ENCODE measurements around the gene CNST.

CNST gene, protein sequence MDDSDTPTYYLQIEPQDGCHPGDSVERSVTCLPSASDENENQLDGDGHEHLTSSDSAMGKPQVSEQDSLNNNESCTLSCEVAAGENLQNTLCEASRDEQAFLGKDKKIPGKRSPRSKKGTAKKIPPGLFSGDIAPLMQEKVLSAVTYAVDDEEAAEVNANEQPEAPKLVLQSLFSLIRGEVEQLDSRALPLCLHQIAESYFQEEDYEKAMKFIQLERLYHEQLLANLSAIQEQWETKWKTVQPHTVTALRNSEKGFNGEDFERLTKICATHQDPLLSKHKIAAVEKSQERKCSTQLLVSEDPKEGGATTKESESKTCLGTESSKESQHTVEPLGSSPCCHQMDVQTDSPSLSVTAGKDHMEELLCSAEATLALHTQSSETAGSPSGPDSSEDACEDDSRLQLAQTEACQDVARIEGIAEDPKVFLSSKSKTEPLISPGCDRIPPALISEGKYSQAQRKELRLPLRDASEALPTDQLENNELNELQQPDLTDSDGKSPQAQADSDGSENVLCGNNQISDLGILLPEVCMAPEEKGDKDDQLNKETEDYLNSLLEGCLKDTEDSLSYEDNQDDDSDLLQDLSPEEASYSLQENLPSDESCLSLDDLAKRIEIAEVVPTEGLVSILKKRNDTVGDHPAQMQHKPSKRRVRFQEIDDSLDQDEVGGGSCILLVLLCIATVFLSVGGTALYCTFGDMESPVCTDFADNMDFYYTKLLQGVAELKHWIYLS

DNA sequence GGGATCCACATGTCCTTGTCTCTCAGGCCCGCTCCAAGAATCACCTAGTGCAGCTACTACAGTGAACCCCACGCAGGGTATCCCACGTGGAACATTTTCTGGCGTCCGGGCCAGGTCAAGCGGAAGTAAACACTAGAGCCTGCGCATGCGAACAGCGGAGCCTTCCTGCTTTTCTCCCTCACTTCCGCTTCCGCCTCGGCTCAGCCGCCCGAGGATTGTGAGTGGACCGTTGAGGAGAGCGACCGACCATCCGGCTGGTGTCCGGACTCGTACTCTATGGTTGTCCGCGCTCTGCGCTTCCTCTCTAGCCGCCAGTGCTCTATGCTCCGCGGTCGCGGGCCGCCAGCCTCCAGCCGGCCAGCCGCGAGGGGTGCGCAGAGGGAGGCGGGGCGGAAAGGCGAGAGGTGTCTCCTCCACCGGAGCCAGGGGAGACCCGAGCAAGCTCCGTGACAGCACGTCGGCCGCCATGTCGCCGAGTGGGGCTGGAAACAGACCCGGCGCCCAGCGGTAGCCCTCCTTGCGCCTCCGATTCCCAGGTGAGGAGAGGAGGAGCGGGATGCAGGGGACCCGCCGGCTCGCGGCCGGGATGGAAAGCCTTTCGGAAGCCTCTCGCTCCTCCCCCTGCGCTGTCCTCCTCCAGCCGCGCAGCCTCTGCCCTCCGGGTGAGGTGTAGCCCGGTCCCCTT, at the start of gene CNST, which contains the start of gene TFB2M:
CNST (plus strand) TSS at position 329 of the 685 bp plus-strand sequence. CDS start 25,107 bp downstream, outside the sequence.
TFB2M (minus strand) TSS at position 134 of the 685 bp plus-strand sequence; CDS start at position 11, 123 bp downstream.
- CTCF ChIA-PET, result interaction anchor here (1.5 to 2.5 kb wide), 3 partner anchors 13 to 129 kb away, joined by 3 to 8 read pairs (median 4); no protein-coding TSS in a partner anchor
- DNase-seq (ENCODE audit: extremely low spot score), result peak; percentile 93
- no peak for TF ChIP-seq CTCF (IDR thresholded peaks at IDR 0.05; ENCODE audit: control extremely low read depth, extremely low read depth, low read depth, missing control alignments)
- POLR2A ChIA-PET, result interaction anchor here (1.6 kb wide), 1 partner anchor 13 kb away, joined by 11 read pairs; no protein-coding TSS in a partner anchor

GRCh38 chr1:246517391-246517790, 48.9 kb upstream of the CNST start:
- CTCF ChIA-PET, result interaction anchor here (4.0 kb wide), 1 partner anchor 10 kb away, joined by 21 read pairs; the partner anchor contains the start of gene SMYD3
- no peak for DNase-seq (ENCODE audit: extremely low spot score)
- POLR2A ChIA-PET, result no interaction called here
- no peak for TF ChIP-seq CTCF (IDR thresholded peaks at IDR 0.05; ENCODE audit: control extremely low read depth, extremely low read depth, low read depth, missing control alignments)

DNA sequence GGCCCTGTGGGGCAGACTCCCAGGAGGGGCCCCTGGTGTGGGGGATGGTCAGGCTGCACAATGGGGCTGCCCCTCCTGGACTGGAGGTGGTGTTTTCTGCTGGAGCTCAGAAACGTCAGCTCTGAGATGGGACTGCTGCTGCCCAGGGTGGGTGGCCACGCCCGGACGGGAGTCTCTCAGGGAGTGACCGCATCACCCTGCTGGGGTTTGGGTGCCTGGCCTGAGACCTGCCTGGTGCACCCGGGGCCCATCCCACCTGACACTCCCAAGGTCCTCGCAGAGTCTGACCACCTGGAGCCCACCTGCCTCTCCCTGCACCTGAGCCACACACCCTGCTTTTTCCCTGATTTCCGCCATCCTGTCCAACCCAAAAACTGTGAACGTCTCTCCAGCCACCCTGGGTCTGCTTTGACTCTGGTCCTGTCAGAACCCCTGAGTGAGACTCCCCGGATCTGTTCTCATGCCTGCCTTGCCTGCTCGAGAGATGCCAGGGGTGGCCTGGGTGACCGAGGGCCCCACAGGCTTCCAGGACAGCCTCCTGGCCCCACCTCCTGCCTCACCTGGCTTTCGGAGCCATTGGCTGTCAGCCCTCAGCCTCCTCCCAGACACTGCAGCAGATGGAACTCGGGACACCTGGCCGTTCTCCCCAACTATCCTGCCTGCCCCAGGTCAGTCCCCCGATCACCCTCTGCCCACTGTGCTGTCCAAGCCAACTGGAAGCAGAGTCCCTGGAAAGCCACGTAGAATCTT, 47.6 kb upstream of the CNST start:
- no peak for DNase-seq (ENCODE audit: extremely low spot score)
- POLR2A ChIA-PET, result no interaction called here
- TF ChIP-seq CTCF (IDR thresholded peaks at IDR 0.05; ENCODE audit: control extremely low read depth, extremely low read depth, low read depth, missing control alignments), result no peak
- CTCF ChIA-PET, result interaction anchor here (1.4 to 4.0 kb wide), 2 partner anchors 9 to 12 kb away, joined by 3 to 21 read pairs; partner anchors contain the start of gene SMYD3

DNA sequence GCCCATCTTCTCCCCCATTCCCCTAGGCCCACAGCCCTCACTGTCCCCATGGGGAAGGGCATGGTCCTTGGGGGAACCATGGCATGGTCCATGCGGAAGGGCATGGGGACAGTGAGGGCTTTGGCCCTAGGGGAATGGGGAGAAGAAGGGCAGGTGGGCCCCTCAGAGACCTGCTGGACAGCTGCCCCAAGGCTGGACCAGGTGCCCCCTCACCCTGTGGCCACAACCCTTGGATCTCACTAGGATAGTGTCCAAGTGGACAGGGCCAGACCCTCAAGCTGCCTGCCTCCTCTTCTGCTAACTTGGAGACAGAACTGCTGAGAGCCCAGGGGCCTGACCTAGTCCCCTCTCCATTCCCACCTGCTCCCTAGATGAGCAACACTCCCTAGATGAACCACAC, 46.7 kb upstream of the CNST start:
- ChIA-PET POLR2A (no interaction called here), CTCF (interaction anchor here (1.4 kb wide), 1 partner anchor 8 kb away, joined by 3 read pairs; no protein-coding TSS in a partner anchor)
- no peak for DNase-seq (ENCODE audit: extremely low spot score)
- no peak for TF ChIP-seq CTCF (IDR thresholded peaks at IDR 0.05; ENCODE audit: control extremely low read depth, extremely low read depth, low read depth, missing control alignments)

DNA sequence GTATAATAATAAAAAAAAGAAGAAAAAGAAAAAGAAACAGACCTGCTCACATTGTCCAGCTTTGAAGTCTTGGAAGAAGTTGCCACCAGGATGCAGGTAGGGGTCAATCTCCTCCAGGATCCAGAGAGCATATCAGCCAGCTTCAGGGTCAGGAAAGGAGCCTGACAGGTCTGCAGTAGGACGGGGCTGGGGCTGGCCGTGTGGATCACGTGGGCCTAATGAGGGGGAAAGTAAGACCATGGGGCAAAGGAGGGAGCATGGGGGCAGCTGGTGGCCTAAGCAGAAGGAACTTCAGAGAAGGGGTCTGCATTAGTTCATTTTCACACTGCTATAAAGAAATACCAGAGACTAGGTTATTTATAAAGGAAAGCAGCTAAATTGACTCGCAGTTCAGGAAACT, 39.9 kb upstream of the CNST start:
- no peak for DNase-seq (ENCODE audit: extremely low spot score)
- ChIA-PET CTCF (no interaction called here), POLR2A (no interaction called here)
- no peak for TF ChIP-seq CTCF (IDR thresholded peaks at IDR 0.05; ENCODE audit: control extremely low read depth, extremely low read depth, low read depth, missing control alignments)

Data from GM10248 (cell line).